ENCODE data around the gene ANKRD29.

ANKRD29 gene

DNA sequence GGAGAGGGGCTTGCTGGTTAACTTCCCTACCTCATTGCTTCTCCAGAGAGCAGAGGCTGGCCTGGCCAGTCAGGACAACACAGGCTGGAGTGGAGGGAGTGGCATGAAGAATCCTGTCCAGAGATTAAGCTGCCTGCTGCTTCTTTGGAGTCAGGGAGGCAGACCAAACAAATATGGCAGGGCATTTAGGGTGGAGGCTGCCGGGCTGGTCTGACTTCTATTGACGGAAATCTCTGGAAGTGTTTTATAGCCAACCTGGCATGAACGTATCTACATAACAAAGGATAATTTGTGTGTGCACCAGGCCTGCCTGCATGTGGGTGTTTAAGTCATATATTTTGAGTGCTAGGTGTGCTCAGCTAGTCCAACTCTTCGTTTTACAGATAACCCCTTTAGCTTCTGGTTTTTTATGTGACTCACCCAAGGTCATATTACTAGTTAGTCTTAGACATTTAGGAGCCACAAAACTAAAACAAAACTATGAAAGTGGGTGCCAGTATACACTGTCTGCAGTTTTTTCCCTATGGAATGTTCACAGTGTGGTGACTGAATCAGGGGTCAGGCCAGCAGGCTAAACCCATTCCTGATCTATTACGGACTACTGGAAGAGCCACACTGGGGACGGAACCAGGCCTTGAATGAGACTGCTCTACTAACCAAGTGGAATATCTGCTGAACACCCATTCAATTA, 81.9 kb downstream of the ANKRD29 start:
- TF ChIP-seq, protein P1, sequence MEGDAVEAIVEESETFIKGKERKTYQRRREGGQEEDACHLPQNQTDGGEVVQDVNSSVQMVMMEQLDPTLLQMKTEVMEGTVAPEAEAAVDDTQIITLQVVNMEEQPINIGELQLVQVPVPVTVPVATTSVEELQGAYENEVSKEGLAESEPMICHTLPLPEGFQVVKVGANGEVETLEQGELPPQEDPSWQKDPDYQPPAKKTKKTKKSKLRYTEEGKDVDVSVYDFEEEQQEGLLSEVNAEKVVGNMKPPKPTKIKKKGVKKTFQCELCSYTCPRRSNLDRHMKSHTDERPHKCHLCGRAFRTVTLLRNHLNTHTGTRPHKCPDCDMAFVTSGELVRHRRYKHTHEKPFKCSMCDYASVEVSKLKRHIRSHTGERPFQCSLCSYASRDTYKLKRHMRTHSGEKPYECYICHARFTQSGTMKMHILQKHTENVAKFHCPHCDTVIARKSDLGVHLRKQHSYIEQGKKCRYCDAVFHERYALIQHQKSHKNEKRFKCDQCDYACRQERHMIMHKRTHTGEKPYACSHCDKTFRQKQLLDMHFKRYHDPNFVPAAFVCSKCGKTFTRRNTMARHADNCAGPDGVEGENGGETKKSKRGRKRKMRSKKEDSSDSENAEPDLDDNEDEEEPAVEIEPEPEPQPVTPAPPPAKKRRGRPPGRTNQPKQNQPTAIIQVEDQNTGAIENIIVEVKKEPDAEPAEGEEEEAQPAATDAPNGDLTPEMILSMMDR (IDR thresholded peaks at IDR 0.05), result no peak

DNA sequence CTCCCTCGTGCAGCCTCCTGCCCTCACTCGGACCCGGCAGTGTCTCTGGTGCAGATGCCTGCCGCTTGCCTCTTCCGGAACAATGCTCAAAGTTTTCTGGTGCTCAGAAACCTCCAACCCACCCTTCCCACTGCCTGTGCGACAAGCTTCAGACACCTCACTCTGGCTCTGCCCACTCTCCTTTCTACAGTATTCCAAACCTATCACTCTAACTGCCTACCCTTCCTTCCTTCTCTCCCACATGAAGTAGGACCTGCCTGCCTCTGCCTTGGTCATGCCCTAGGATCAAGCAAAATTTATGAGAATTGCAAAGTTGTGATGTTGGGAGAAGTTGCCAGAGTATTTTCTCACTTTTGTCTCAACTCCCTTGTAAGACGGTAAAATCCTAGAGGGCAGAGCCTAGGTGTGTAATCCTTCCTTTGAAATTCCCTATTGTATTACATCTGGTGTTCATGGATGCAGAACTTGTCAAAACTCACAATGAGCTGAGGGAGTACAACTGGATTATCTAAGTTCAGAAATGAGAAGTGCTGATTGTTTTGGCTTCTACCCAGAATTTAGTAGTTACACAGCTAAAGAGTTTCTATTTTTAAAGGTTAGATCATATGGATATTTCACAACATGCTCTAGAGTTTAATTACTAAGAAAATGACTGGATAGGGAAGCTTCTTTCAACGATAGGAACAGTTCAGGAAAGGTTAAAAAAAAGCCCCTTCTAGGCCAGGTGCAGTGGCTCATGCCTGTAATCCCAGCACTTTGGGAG, 83.6 kb downstream of the ANKRD29 start:
- TF ChIP-seq, protein P1 (IDR thresholded peaks at IDR 0.05), result no peak

DNA sequence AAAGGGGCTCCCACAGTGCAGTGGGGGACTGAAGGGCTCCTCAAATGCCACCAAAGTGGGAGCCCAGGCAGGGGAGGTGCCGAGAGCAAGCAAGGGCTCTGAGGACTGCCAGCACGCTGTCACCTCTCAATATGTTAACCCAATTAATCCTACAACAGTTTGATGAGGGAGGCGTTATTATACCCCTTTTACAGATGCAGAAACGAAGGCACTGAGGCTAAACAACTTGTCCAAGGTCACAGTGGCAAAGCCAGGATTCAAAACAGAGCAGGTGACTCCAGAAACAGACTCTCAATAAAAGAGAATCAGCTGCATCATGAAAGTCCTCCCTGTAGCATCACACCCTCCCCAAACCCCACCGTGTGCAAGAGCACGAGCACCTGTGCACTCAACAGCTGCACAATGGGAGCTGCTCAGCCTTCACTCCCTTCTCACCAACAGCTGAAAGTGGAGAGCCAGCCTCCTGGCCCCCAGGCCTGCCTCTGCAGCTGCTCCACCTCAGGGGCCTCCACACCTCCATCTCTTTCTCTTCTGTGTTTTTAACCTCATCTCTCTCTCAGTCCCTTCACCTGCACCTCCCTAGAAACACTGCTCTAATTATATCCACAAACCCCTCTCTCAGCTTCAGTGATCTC, 84.5 kb downstream of the ANKRD29 start:
- TF ChIP-seq, protein P1 (IDR thresholded peaks at IDR 0.05), result no peak

DNA sequence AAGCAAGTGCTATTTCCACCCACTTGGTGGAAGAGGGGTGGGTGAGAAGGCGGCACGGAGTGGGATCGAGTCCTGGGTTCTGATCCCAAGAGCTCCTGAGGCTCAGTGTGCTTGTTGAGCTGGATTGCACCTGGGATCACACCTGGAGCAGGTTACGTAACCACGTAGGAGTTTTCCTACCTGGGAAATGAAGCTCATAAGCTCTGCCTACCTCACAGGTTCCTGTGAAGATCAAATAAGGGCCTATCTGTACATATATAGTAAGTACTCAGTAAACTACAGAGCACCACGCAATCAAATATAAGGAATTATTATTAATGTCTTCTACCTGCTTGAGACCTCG, 87.4 kb downstream of the ANKRD29 start:
- TF ChIP-seq, protein P1 (IDR thresholded peaks at IDR 0.05), result no peak

GRCh38 chr18:23574611-23575308, 88.0 kb downstream of the ANKRD29 start:
- TF ChIP-seq, protein P1 (IDR thresholded peaks at IDR 0.05), result no peak

GRCh38 chr18:23573626-23574431, 88.9 kb downstream of the ANKRD29 start:
- TF ChIP-seq, protein P1 (IDR thresholded peaks at IDR 0.05), result no peak

GRCh38 chr18:23573020-23573419, 89.7 kb downstream of the ANKRD29 start:
- TF ChIP-seq, protein P1 (IDR thresholded peaks at IDR 0.05), result no peak

All from LNCAP (cell line).